Activated T-helper 17 cell treated with anti-CD3 and anti-CD28 coated beads, Interleukin-2, amount 50 U/mL, for 72 hours (primary cell): ENCODE data around the gene SH2D1B. TPM values are rescaled to one million over a fixed set of nuclear protein-coding genes. Genes with fewer than 3 reads are reported as not detected.
"Not testable (repeated sequence)": the region's sequence is repeated elsewhere in the genome, so short reads cannot be mapped to it uniquely, and the experiment has no call there.

ENCODE experiments used
- ATAC-seq: fragments of 150-1000 bp; cut with Tn5 transposase; replicated peaks from 2 replicates; pipeline ENCODE4 v1.10.0; 2021; ENCODE audit warnings: mild to moderate bottlenecking, moderate library complexity
- H3K27ac Mint-ChIP-seq: one replicate; pipeline ENCODE4 v1.8.0; 2022; ENCODE audit warnings: mixed read lengths
- H3K27me3 Mint-ChIP-seq: one replicate; pipeline ENCODE4 v1.8.0; 2022; ENCODE audit warnings: mixed read lengths
- H3K36me3 Mint-ChIP-seq: one replicate; pipeline ENCODE4 v1.8.0; 2022; ENCODE audit warnings: low read depth, mild to moderate bottlenecking, mixed read lengths
- H3K4me1 Mint-ChIP-seq: one replicate; pipeline ENCODE4 v1.8.0; 2022; ENCODE audit warnings: mixed read lengths
- H3K4me3 Mint-ChIP-seq: one replicate; pipeline ENCODE4 v1.8.0; 2022; ENCODE audit warnings: mild to moderate bottlenecking, mixed read lengths
- H3K9me3 Mint-ChIP-seq: one replicate; pipeline ENCODE4 v1.8.0; 2022; ENCODE audit warnings: mixed read lengths
- total RNA-seq, 2 donors: library from RNA; stranded (reverse); gene quantifications; one replicate each; pipeline ENCODE4 v1.2.3, GENCODE V29; 2022

Gene SH2D1B
- not detected for total RNA-seq

- no peak for ATAC-seq
- Mint-ChIP-seq H3K36me3 (no peaks in the 10 kb centered on the region), H3K27ac (no peak within 1 kb of the TSS), H3K4me1 (no peaks in the 10 kb centered on the region), H3K4me3 (no peak within 1 kb of the TSS), H3K9me3 (no peaks in the 10 kb centered on the region), H3K27me3 (peaks cover 29% of the 10 kb centered on the region)
These were observed at the start of gene SH2D1B for GRCh38 chr1:162412002-162412401. Gene SH2D1B (minus strand): TSS chr1:162412136. CDS start chr1:162412016, 120 bp downstream.

GRCh38 chr1:162458236-162458635 is 46.3 kb upstream of the SH2D1B start:
- Mint-ChIP-seq H3K4me3 (no peak overlapping the region), H3K4me1 (no peaks in the 10 kb centered on the region), H3K27me3 (peaks cover 6% of the 10 kb centered on the region), H3K27ac (no peak overlapping the region), H3K36me3 (no peaks in the 10 kb centered on the region), H3K9me3 (no peaks in the 10 kb centered on the region)
- ATAC-seq = no peak

- H3K27me3 Mint-ChIP-seq = peaks cover 6% of the 10 kb centered on the region
- ATAC-seq = no peak
- no peaks in the 10 kb centered on the region for H3K36me3 Mint-ChIP-seq
- no peak overlapping the region for H3K27ac Mint-ChIP-seq
- no peaks in the 10 kb centered on the region for H3K9me3 Mint-ChIP-seq
- H3K4me1 Mint-ChIP-seq = no peaks in the 10 kb centered on the region
- no peak overlapping the region for H3K4me3 Mint-ChIP-seq
These were observed 44.4 kb upstream of the SH2D1B start for GRCh38 chr1:162456323-162456722.

- H3K27ac Mint-ChIP-seq, H3K36me3 Mint-ChIP-seq, H3K27me3 Mint-ChIP-seq, ATAC-seq, H3K4me3 Mint-ChIP-seq, H3K4me1 Mint-ChIP-seq, H3K9me3 Mint-ChIP-seq: not testable (repeated sequence)
These were observed 42.4 kb upstream of the SH2D1B start for GRCh38 chr1:162454361-162454760.

GRCh38 chr1:162446946-162447345 is 35.0 kb upstream of the SH2D1B start:
- H3K4me1 Mint-ChIP-seq = peaks cover 5% of the 10 kb centered on the region
- H3K4me3 Mint-ChIP-seq = no peak overlapping the region
- no peak for ATAC-seq
- H3K27ac Mint-ChIP-seq = no peak overlapping the region
- H3K27me3 Mint-ChIP-seq = peaks cover 31% of the 10 kb centered on the region
- no peaks in the 10 kb centered on the region for H3K9me3 Mint-ChIP-seq
- no peaks in the 10 kb centered on the region for H3K36me3 Mint-ChIP-seq

GRCh38 chr1:162444903-162445302 is 33.0 kb upstream of the SH2D1B start:
- peaks cover 44% of the 10 kb centered on the region for H3K27me3 Mint-ChIP-seq
- H3K27ac Mint-ChIP-seq = no peak overlapping the region
- H3K4me1 Mint-ChIP-seq = peaks cover 5% of the 10 kb centered on the region
- H3K4me3 Mint-ChIP-seq = no peak overlapping the region
- H3K36me3 Mint-ChIP-seq = no peaks in the 10 kb centered on the region
- H3K9me3 Mint-ChIP-seq = no peaks in the 10 kb centered on the region
- no peak for ATAC-seq

GRCh38 chr1:162432977-162433713 is 21.2 kb upstream of the SH2D1B start:
- H3K4me1 Mint-ChIP-seq, H3K27me3 Mint-ChIP-seq, H3K4me3 Mint-ChIP-seq: not testable (repeated sequence)

GRCh38 chr1:162430583-162430982 is 18.6 kb upstream of the SH2D1B start:
- no peak overlapping the region for H3K4me3 Mint-ChIP-seq
- H3K27ac Mint-ChIP-seq = no peak overlapping the region
- peaks cover 3% of the 10 kb centered on the region for H3K27me3 Mint-ChIP-seq
- ATAC-seq = no peak
- H3K9me3 Mint-ChIP-seq = no peaks in the 10 kb centered on the region
- H3K4me1 Mint-ChIP-seq = no peaks in the 10 kb centered on the region
- no peaks in the 10 kb centered on the region for H3K36me3 Mint-ChIP-seq

More at GRCh38 chr1:162432977-162433713, 21.2 kb upstream of the SH2D1B start:
- ATAC-seq, H3K27ac Mint-ChIP-seq, H3K36me3 Mint-ChIP-seq, H3K9me3 Mint-ChIP-seq: not testable (repeated sequence)

GRCh38 chr1:162422662-162423375 is 10.9 kb upstream of the SH2D1B start:
- Mint-ChIP-seq H3K27ac (no peak overlapping the region), H3K4me3 (no peak overlapping the region), H3K36me3 (no peaks in the 10 kb centered on the region), H3K4me1 (no peaks in the 10 kb centered on the region), H3K9me3 (no peaks in the 10 kb centered on the region), H3K27me3 (peaks cover 25% of the 10 kb centered on the region)
- ATAC-seq = no peak

GRCh38 chr1:162421258-162422164 is 9.6 kb upstream of the SH2D1B start:
- ATAC-seq = no peak
- Mint-ChIP-seq H3K4me1 (no peaks in the 10 kb centered on the region), H3K27me3 (peaks cover 30% of the 10 kb centered on the region), H3K36me3 (no peaks in the 10 kb centered on the region), H3K4me3 (no peak overlapping the region), H3K9me3 (no peaks in the 10 kb centered on the region), H3K27ac (no peak overlapping the region)

- ATAC-seq = no peak
- Mint-ChIP-seq H3K4me1 (no peaks in the 10 kb centered on the region), H3K36me3 (no peaks in the 10 kb centered on the region), H3K27me3 (peaks cover 38% of the 10 kb centered on the region), H3K4me3 (no peak overlapping the region), H3K27ac (no peak overlapping the region), H3K9me3 (no peaks in the 10 kb centered on the region)
These were observed 8.2 kb upstream of the SH2D1B start for GRCh38 chr1:162420120-162420519.

- not testable (repeated sequence) for H3K36me3 Mint-ChIP-seq, H3K27ac Mint-ChIP-seq, H3K9me3 Mint-ChIP-seq, H3K4me3 Mint-ChIP-seq, H3K4me1 Mint-ChIP-seq, ATAC-seq
- H3K27me3 Mint-ChIP-seq = peaks cover 39% of the 10 kb centered on the region
These were observed 7.6 kb upstream of the SH2D1B start for GRCh38 chr1:162419450-162419931.

- not testable (repeated sequence) for H3K9me3 Mint-ChIP-seq, H3K27ac Mint-ChIP-seq, H3K36me3 Mint-ChIP-seq, H3K4me1 Mint-ChIP-seq, H3K4me3 Mint-ChIP-seq, ATAC-seq
- peaks cover 35% of the 10 kb centered on the region for H3K27me3 Mint-ChIP-seq
These were observed 6.6 kb upstream of the SH2D1B start for GRCh38 chr1:162418584-162418983.

GRCh38 chr1:162417650-162418049 is 5.7 kb upstream of the SH2D1B start:
- no peaks in the 10 kb centered on the region for H3K36me3 Mint-ChIP-seq
- ATAC-seq = no peak
- H3K27ac Mint-ChIP-seq = no peak overlapping the region
- no peaks in the 10 kb centered on the region for H3K9me3 Mint-ChIP-seq
- peaks cover 35% of the 10 kb centered on the region for H3K27me3 Mint-ChIP-seq
- no peak overlapping the region for H3K4me3 Mint-ChIP-seq
- no peaks in the 10 kb centered on the region for H3K4me1 Mint-ChIP-seq
